Measurements from ENCODE around the gene ANGPTL2. TPM values are rescaled to one million over a fixed set of nuclear protein-coding genes. Genes with fewer than 3 reads are reported as not detected.
A peak's percentile ranks its signal among the peaks of the same experiment; 100 is the strongest.

Gene ANGPTL2
- total and polyA plus RNA-seq, 5 experiments from 2014 or later, result not detected

- ATAC-seq, result no peak
- H3K4me3 Mint-ChIP-seq, result no peak overlapping the region
Observed at GRCh38 chr9:127078988-127079387, 43.4 kb downstream of the ANGPTL2 start.

GRCh38 chr9:127078336-127078735 lies 44.1 kb downstream of the ANGPTL2 start:
- no peak for ATAC-seq
- POLR2A ChIA-PET, result no interaction called here
- Mint-ChIP-seq H3K4me1 (peaks cover 0 to 6% (median 0%) of the 10 kb centered on the region in 4 donors), H3K4me3 (no peak overlapping the region), H3K36me3 (peaks cover 2 to 15% (median 8%) of the 10 kb centered on the region in 3 donors), H3K9me3 (peaks cover 0 to 2% (median 0%) of the 10 kb centered on the region in 9 donors), H3K27ac (no peak overlapping the region), H3K27me3 (peaks cover 0 to 11% (median 5%) of the 10 kb centered on the region in 5 donors)
- DNase-seq, result no peak

More at GRCh38 chr9:127078988-127079387, 43.4 kb downstream of the ANGPTL2 start:
- Mint-ChIP-seq H3K4me1 (peaks cover 0 to 6% (median under 1%) of the 10 kb centered on the region in 4 donors), H3K9me3 (peaks cover 0 to 2% (median 0%) of the 10 kb centered on the region in 9 donors), H3K27ac (peak overlapping the region in 1 of 10 donors; percentile 43), H3K36me3 (peaks cover 2 to 15% (median 8%) of the 10 kb centered on the region in 3 donors), H3K27me3 (peaks cover 0 to 11% (median 5%) of the 10 kb centered on the region in 5 donors)
- no peak for DNase-seq
- POLR2A ChIA-PET, result no interaction called here

- H3K36me3 Mint-ChIP-seq, result peaks cover 2 to 15% (median 13%) of the 10 kb centered on the region in 3 donors
- POLR2A ChIA-PET, result no interaction called here
- peak overlapping the region in 1 of 10 donors; percentile 59 for H3K4me3 Mint-ChIP-seq
- DNase-seq (no peak), ATAC-seq (no peak)
- peaks cover 0 to 11% (median 5%) of the 10 kb centered on the region in 5 donors for H3K27me3 Mint-ChIP-seq
- no peak overlapping the region for H3K27ac Mint-ChIP-seq
- H3K9me3 Mint-ChIP-seq, result peaks cover 0 to 4% (median 0%) of the 10 kb centered on the region in 9 donors
- peaks cover 0 to 2% (median 0%) of the 10 kb centered on the region in 4 donors for H3K4me1 Mint-ChIP-seq
Observed at GRCh38 chr9:127077644-127077946, 44.8 kb downstream of the ANGPTL2 start.

- POLR2A ChIA-PET, result no interaction called here
- H3K27me3 Mint-ChIP-seq, result peaks cover 0 to 11% (median 5%) of the 10 kb centered on the region in 5 donors
- peaks cover 0 to 8% (median 1%) of the 10 kb centered on the region in 9 donors for H3K9me3 Mint-ChIP-seq
- H3K4me1 Mint-ChIP-seq, result no peaks in the 10 kb centered on the region
- H3K27ac Mint-ChIP-seq, result peak overlapping the region in 1 of 10 donors; percentile 10
- H3K36me3 Mint-ChIP-seq, result peaks cover 6 to 20% (median 15%) of the 10 kb centered on the region in 3 donors
- H3K4me3 Mint-ChIP-seq, result no peak overlapping the region
- ATAC-seq (no peak), DNase-seq (no peak)
Observed at GRCh38 chr9:127076860-127077643, 45.4 kb downstream of the ANGPTL2 start.

- POLR2A ChIA-PET, result no interaction called here
- H3K36me3 Mint-ChIP-seq, result peaks cover 14 to 29% (median 26%) of the 10 kb centered on the region in 3 donors
- no peak overlapping the region for H3K27ac Mint-ChIP-seq
- peaks cover 0 to 11% (median 5%) of the 10 kb centered on the region in 5 donors for H3K27me3 Mint-ChIP-seq
- H3K9me3 Mint-ChIP-seq, result peaks cover 0 to 16% (median 3%) of the 10 kb centered on the region in 9 donors
- DNase-seq, result no peak
- ATAC-seq, result no peak
- H3K4me1 Mint-ChIP-seq, result no peaks in the 10 kb centered on the region
- no peak overlapping the region for H3K4me3 Mint-ChIP-seq
Observed at GRCh38 chr9:127075624-127076372, 46.6 kb downstream of the ANGPTL2 start.

- no peaks in the 10 kb centered on the region for H3K4me1 Mint-ChIP-seq
- peaks cover 0 to 16% (median 3%) of the 10 kb centered on the region in 9 donors for H3K9me3 Mint-ChIP-seq
- peaks cover 14 to 35% (median 26%) of the 10 kb centered on the region in 3 donors for H3K36me3 Mint-ChIP-seq
- POLR2A ChIA-PET, result interaction anchor here (0.6 kb wide), 1 partner anchor 81 kb away, joined by 3 read pairs; no protein-coding TSS in a partner anchor
- no peak overlapping the region for H3K27ac Mint-ChIP-seq
- peaks cover 0 to 11% (median 5%) of the 10 kb centered on the region in 5 donors for H3K27me3 Mint-ChIP-seq
- DNase-seq (no peak), ATAC-seq (no peak)
- H3K4me3 Mint-ChIP-seq, result no peak overlapping the region
Observed at GRCh38 chr9:127074561-127075548, 47.6 kb downstream of the ANGPTL2 start.

- no peaks in the 10 kb centered on the region for H3K4me1 Mint-ChIP-seq
- POLR2A ChIA-PET, result no interaction called here
- peaks cover 0 to 16% (median 1%) of the 10 kb centered on the region in 9 donors for H3K9me3 Mint-ChIP-seq
- ATAC-seq (no peak), DNase-seq (no peak)
- no peak overlapping the region for H3K27ac Mint-ChIP-seq
- H3K4me3 Mint-ChIP-seq, result no peak overlapping the region
- H3K27me3 Mint-ChIP-seq, result no peaks in the 10 kb centered on the region
- H3K36me3 Mint-ChIP-seq, result peaks cover 12 to 26% (median 13%) of the 10 kb centered on the region in 3 donors
Observed at GRCh38 chr9:127067603-127068220, 54.7 kb downstream of the ANGPTL2 start.

- Mint-ChIP-seq H3K4me3 (no peak overlapping the region), H3K36me3 (peaks cover 5 to 19% (median 8%) of the 10 kb centered on the region in 3 donors), H3K9me3 (peaks cover 0 to 8% (median 1%) of the 10 kb centered on the region in 9 donors), H3K27ac (no peak overlapping the region), H3K4me1 (no peaks in the 10 kb centered on the region), H3K27me3 (no peaks in the 10 kb centered on the region)
- DNase-seq (no peak), ATAC-seq (no peak)
- POLR2A ChIA-PET, result no interaction called here
Observed at GRCh38 chr9:127066851-127067136, 55.6 kb downstream of the ANGPTL2 start.

- Mint-ChIP-seq H3K36me3 (peaks cover 3 to 15% (median 7%) of the 10 kb centered on the region in 3 donors), H3K4me1 (peaks cover 0 to 2% (median 0%) of the 10 kb centered on the region in 4 donors), H3K27me3 (no peaks in the 10 kb centered on the region), H3K9me3 (peaks cover 0 to 3% (median 0%) of the 10 kb centered on the region in 9 donors), H3K27ac (no peak overlapping the region), H3K4me3 (no peak overlapping the region)
- POLR2A ChIA-PET, result no interaction called here
- DNase-seq (no peak), ATAC-seq (no peak)
Observed at GRCh38 chr9:127066060-127066850, 56.2 kb downstream of the ANGPTL2 start.

GRCh38 chr9:127065592-127065991 lies 56.8 kb downstream of the ANGPTL2 start:
- Mint-ChIP-seq H3K27me3 (no peaks in the 10 kb centered on the region), H3K36me3 (peaks cover 0 to 14% (median 7%) of the 10 kb centered on the region in 3 donors), H3K27ac (no peak overlapping the region), H3K4me1 (peaks cover 0 to 2% (median 0%) of the 10 kb centered on the region in 4 donors), H3K9me3 (no peaks in the 10 kb centered on the region), H3K4me3 (no peak overlapping the region)
- no peak for ATAC-seq
- no peak for DNase-seq
- POLR2A ChIA-PET, result no interaction called here

GRCh38 chr9:127064335-127064734 lies 58.1 kb downstream of the ANGPTL2 start:
- Mint-ChIP-seq H3K4me3 (no peak overlapping the region), H3K4me1 (peaks cover 0 to 5% (median 1%) of the 10 kb centered on the region in 4 donors), H3K36me3 (peaks cover 0 to 8% (median 8%) of the 10 kb centered on the region in 3 donors), H3K27me3 (no peaks in the 10 kb centered on the region), H3K9me3 (no peaks in the 10 kb centered on the region), H3K27ac (no peak overlapping the region)
- no peak for ATAC-seq
- POLR2A ChIA-PET, result no interaction called here
- DNase-seq, result no peak
